HUDEP-2 (cell line): ENCODE results near the gene GUCY1A2.
A peak's percentile ranks its signal among the peaks of the same experiment; 100 is the strongest.
"Not testable (repeated sequence)": the region's sequence is repeated elsewhere in the genome, so short reads cannot be mapped to it uniquely, and the experiment has no call there.

Experiments used
- DNase-seq, 76 experiments: peaks; one replicate each; lab custom pipeline; 2025; ENCODE audit not compliant: unreplicated experiment in 76 of 76; lab: John Stamatoyannopoulos, UW

The GUCY1A2 gene

GRCh38 chr11:107018219-107018901 lies at the start of gene GUCY1A2:
GUCY1A2 (minus strand) TSS chr11:107018476; CDS start chr11:107018055, 421 bp downstream.
- DNase-seq: no peak

- DNase-seq: no peak
Observed at GRCh38 chr11:107054391-107054790, 36.1 kb upstream of the GUCY1A2 start.

GRCh38 chr11:107051332-107051731 lies 33.1 kb upstream of the GUCY1A2 start:
- not testable (repeated sequence) for DNase-seq

- DNase-seq: not testable (repeated sequence)
Observed at GRCh38 chr11:107050899-107051298, 32.6 kb upstream of the GUCY1A2 start.

GRCh38 chr11:107050121-107050520 lies 31.8 kb upstream of the GUCY1A2 start:
- DNase-seq: no peak

- DNase-seq: no peak
Observed at GRCh38 chr11:107044503-107044902, 26.2 kb upstream of the GUCY1A2 start.

- no peak for DNase-seq
Observed at GRCh38 chr11:107043242-107044006, 25.1 kb upstream of the GUCY1A2 start.

GRCh38 chr11:107042748-107043147 lies 24.5 kb upstream of the GUCY1A2 start:
- DNase-seq: peak in 1 of 76 experiments; percentile 7

- peak in 17 of 76 experiments; percentile 1 to 69 (median 43) for DNase-seq
Observed at GRCh38 chr11:107041088-107041444, 22.8 kb upstream of the GUCY1A2 start.

- peak in 35 of 76 experiments; percentile 0 to 79 (median 47) for DNase-seq
Observed at GRCh38 chr11:107040433-107041087, 22.3 kb upstream of the GUCY1A2 start.

GRCh38 chr11:107025673-107026072 lies 7.4 kb upstream of the GUCY1A2 start:
- DNase-seq: no peak

GRCh38 chr11:107020594-107020993 lies 2.3 kb upstream of the GUCY1A2 start:
- DNase-seq: no peak

GRCh38 chr11:107018902-107019493 lies 722 bp upstream of the GUCY1A2 start:
- peak in 24 of 76 experiments; percentile 1 to 39 (median 10) for DNase-seq

GRCh38 chr11:107017433-107018218 lies 650 bp downstream of the GUCY1A2 start:
- peak in 5 of 76 experiments; percentile 3 to 25 (median 15) for DNase-seq

- no peak for DNase-seq
Observed at GRCh38 chr11:107017104-107017432, 1.2 kb downstream of the GUCY1A2 start.

GRCh38 chr11:107014871-107015270 lies 3.4 kb downstream of the GUCY1A2 start:
- no peak for DNase-seq

GRCh38 chr11:107011977-107012376 lies 6.3 kb downstream of the GUCY1A2 start:
- DNase-seq: no peak

GRCh38 chr11:107009190-107009589 lies 9.1 kb downstream of the GUCY1A2 start:
- DNase-seq: no peak

GRCh38 chr11:107006076-107006833 lies 12.0 kb downstream of the GUCY1A2 start:
- DNase-seq: no peak

- no peak for DNase-seq
Observed at GRCh38 chr11:106999196-106999595, 19.1 kb downstream of the GUCY1A2 start.
